GM12878 (cell line): ENCODE measurements around the gene CEACAM4. TPM values are rescaled to one million over a fixed set of nuclear protein-coding genes. Genes with fewer than 3 reads are reported as not detected.

ENCODE experiments used
- polyA plus RNA-seq, 11 experiments: library from polyadenylated mRNA; depleted of rRNA in 4 of 11; unstranded in 6 of 11; stranded (reverse) in 5 of 11; fragments of >200 nt; fragmentation: Nextera tagmentation in 4 of 11; fragmentation: Illumina TruSeq in 1 of 11; extraction: Ambion mirVana in 4 of 11; extraction: Trizol in 1 of 11; gene quantifications; 1 replicate in 1 of 11; 2 replicates in 10 of 11; pipeline versions ENCODE4 v1.2.1 to v1.2.3, GENCODE V29; 2011 to 2016; ENCODE audit warnings: inconsistent platforms in 2 of 11, missing spikeins in 2 of 11, low read depth in 1 of 11
- small RNA-seq: library from RNA; depleted of rRNA; stranded (forward); fragments of <200 nt; gene quantifications from one replicate; pipeline ENCODE3, GENCODE V24; 2014
- total RNA-seq, 4 experiments: library from RNA; depleted of rRNA in 3 of 4; stranded (reverse); fragments of >200 nt in 3 of 4; fragmentation: Illumina TruSeq in 1 of 4; extraction: Trizol in 1 of 4; gene quantifications; 2 replicates each; pipeline versions ENCODE4 v1.2.1 to v1.2.3, GENCODE V29; 2013 to 2021

CEACAM4 gene
- total and polyA plus RNA-seq, 10 of the 15 experiments (the other 5 are each of a cell fraction or from before 2014, with no cell fraction given): not detected

Small RNAs within 50 kb of the gene (small RNA-seq; reads per million reads assigned to genes)
- gene AC243960.4: not detected

Other genes starting within 250 kb of the CEACAM4 start
Only the 7 nearest of the 13 such genes appear.
- gene DMAC2, start 187.2 kb downstream of the CEACAM4 start, total RNA-seq (2014; rRNA removed): 43.1 and 43.2 TPM in 2 replicates
- gene DMAC2, start 187.2 kb downstream of the CEACAM4 start, total RNA-seq (2014; rRNA removed; fragmentation: Illumina TruSeq; extraction: Trizol): 30.4 and 35.3 TPM in 2 replicates
- gene DMAC2, start 187.2 kb downstream of the CEACAM4 start, total RNA-seq (2021): 45.6 and 48.3 TPM in 2 replicates
- gene DMAC2, start 187.2 kb downstream of the CEACAM4 start, polyA plus RNA-seq (2011; rRNA removed): 34.0 and 42.2 TPM in 2 replicates
- gene DMAC2, start 187.2 kb downstream of the CEACAM4 start, polyA plus RNA-seq (2014; fragmentation: Illumina TruSeq; extraction: Trizol): 17.9 and 38.1 TPM in 2 replicates
- 10 to 100 TPM; 10.8 to 14.8 TPM for gene DMAC2, start 187.2 kb downstream of the CEACAM4 start, polyA plus RNA-seq (2014; fragmentation: Nextera tagmentation; extraction: Ambion mirVana)
- gene DMAC2, start 187.2 kb downstream of the CEACAM4 start, polyA plus RNA-seq (2014; rRNA removed): 52.7 and 57.2 TPM in 2 replicates
- gene DMAC2, start 187.2 kb downstream of the CEACAM4 start, polyA plus RNA-seq (2016; fragmentation: Nextera tagmentation; extraction: Ambion mirVana): 10 to 100 TPM; 45.4 to 54.3 TPM
- not detected in 2 replicates for gene ERICH4, start 183.9 kb downstream of the CEACAM4 start, total RNA-seq (2014; rRNA removed)
- not detected in 2 replicates for gene ERICH4, start 183.9 kb downstream of the CEACAM4 start, total RNA-seq (2014; rRNA removed; fragmentation: Illumina TruSeq; extraction: Trizol)
- gene ERICH4, start 183.9 kb downstream of the CEACAM4 start, total RNA-seq (2021): not detected in 2 replicates
- not detected in 2 replicates for gene ERICH4, start 183.9 kb downstream of the CEACAM4 start, polyA plus RNA-seq (2011; rRNA removed)
- gene ERICH4, start 183.9 kb downstream of the CEACAM4 start, polyA plus RNA-seq (2014; fragmentation: Illumina TruSeq; extraction: Trizol): not detected in 2 replicates
- not detected for gene ERICH4, start 183.9 kb downstream of the CEACAM4 start, polyA plus RNA-seq (2014; fragmentation: Nextera tagmentation; extraction: Ambion mirVana)
- gene ERICH4, start 183.9 kb downstream of the CEACAM4 start, polyA plus RNA-seq (2014; rRNA removed): not detected in 2 replicates
- gene ERICH4, start 183.9 kb downstream of the CEACAM4 start, polyA plus RNA-seq (2016; fragmentation: Nextera tagmentation; extraction: Ambion mirVana): not detected
- 4.6 and 7.0 TPM in 2 replicates for gene CEACAM21, start 50.9 kb downstream of the CEACAM4 start, total RNA-seq (2014; rRNA removed)
- gene CEACAM21, start 50.9 kb downstream of the CEACAM4 start, total RNA-seq (2014; rRNA removed; fragmentation: Illumina TruSeq; extraction: Trizol): 5.4 and 7.2 TPM in 2 replicates
- 13.5 and 13.6 TPM in 2 replicates for gene CEACAM21, start 50.9 kb downstream of the CEACAM4 start, total RNA-seq (2021)
- gene CEACAM21, start 50.9 kb downstream of the CEACAM4 start, polyA plus RNA-seq (2011; rRNA removed): 1.4 and 2.7 TPM in 2 replicates
- gene CEACAM21, start 50.9 kb downstream of the CEACAM4 start, polyA plus RNA-seq (2014; fragmentation: Illumina TruSeq; extraction: Trizol): 5.0 and 9.0 TPM in 2 replicates
- gene CEACAM21, start 50.9 kb downstream of the CEACAM4 start, polyA plus RNA-seq (2014; fragmentation: Nextera tagmentation; extraction: Ambion mirVana): 1 to 10 TPM in 1 of 2 experiments, under 1 TPM in 1; 0.87 to 1.0 TPM
- gene CEACAM21, start 50.9 kb downstream of the CEACAM4 start, polyA plus RNA-seq (2014; rRNA removed): 10.0 and 12.4 TPM in 2 replicates
- 10 to 100 TPM; 12.1 to 12.5 TPM for gene CEACAM21, start 50.9 kb downstream of the CEACAM4 start, polyA plus RNA-seq (2016; fragmentation: Nextera tagmentation; extraction: Ambion mirVana)
- not detected in 2 replicates for gene CEACAM7, start 61.2 kb upstream of the CEACAM4 start, total RNA-seq (2014; rRNA removed)
- not detected in 2 replicates for gene CEACAM7, start 61.2 kb upstream of the CEACAM4 start, total RNA-seq (2014; rRNA removed; fragmentation: Illumina TruSeq; extraction: Trizol)
- gene CEACAM7, start 61.2 kb upstream of the CEACAM4 start, total RNA-seq (2021): not detected in 2 replicates
- gene CEACAM7, start 61.2 kb upstream of the CEACAM4 start, polyA plus RNA-seq (2011; rRNA removed): not detected in 2 replicates
- not detected in 2 replicates for gene CEACAM7, start 61.2 kb upstream of the CEACAM4 start, polyA plus RNA-seq (2014; fragmentation: Illumina TruSeq; extraction: Trizol)
- not detected for gene CEACAM7, start 61.2 kb upstream of the CEACAM4 start, polyA plus RNA-seq (2014; fragmentation: Nextera tagmentation; extraction: Ambion mirVana)
- not detected in 2 replicates for gene CEACAM7, start 61.2 kb upstream of the CEACAM4 start, polyA plus RNA-seq (2014; rRNA removed)
- gene CEACAM7, start 61.2 kb upstream of the CEACAM4 start, polyA plus RNA-seq (2016; fragmentation: Nextera tagmentation; extraction: Ambion mirVana): not detected
- not detected in 2 replicates for gene CEACAM5, start 81.6 kb upstream of the CEACAM4 start, total RNA-seq (2014; rRNA removed)
- gene CEACAM5, start 81.6 kb upstream of the CEACAM4 start, total RNA-seq (2014; rRNA removed; fragmentation: Illumina TruSeq; extraction: Trizol): not detected in 2 replicates
- 0.38 and 0.88 TPM in 2 replicates for gene CEACAM5, start 81.6 kb upstream of the CEACAM4 start, total RNA-seq (2021)
- gene CEACAM5, start 81.6 kb upstream of the CEACAM4 start, polyA plus RNA-seq (2011; rRNA removed): not detected in 2 replicates
- gene CEACAM5, start 81.6 kb upstream of the CEACAM4 start, polyA plus RNA-seq (2014; fragmentation: Illumina TruSeq; extraction: Trizol): not detected in 2 replicates
- not detected for gene CEACAM5, start 81.6 kb upstream of the CEACAM4 start, polyA plus RNA-seq (2014; fragmentation: Nextera tagmentation; extraction: Ambion mirVana)
- not detected in 2 replicates for gene CEACAM5, start 81.6 kb upstream of the CEACAM4 start, polyA plus RNA-seq (2014; rRNA removed)
- not detected for gene CEACAM5, start 81.6 kb upstream of the CEACAM4 start, polyA plus RNA-seq (2016; fragmentation: Nextera tagmentation; extraction: Ambion mirVana)
- gene CEACAM6, start 128.5 kb upstream of the CEACAM4 start, total RNA-seq (2014; rRNA removed): not detected in 2 replicates
- not detected in 2 replicates for gene CEACAM6, start 128.5 kb upstream of the CEACAM4 start, total RNA-seq (2014; rRNA removed; fragmentation: Illumina TruSeq; extraction: Trizol)
- 0.26 and 0.27 TPM in 2 replicates for gene CEACAM6, start 128.5 kb upstream of the CEACAM4 start, total RNA-seq (2021)
- not detected in 2 replicates for gene CEACAM6, start 128.5 kb upstream of the CEACAM4 start, polyA plus RNA-seq (2011; rRNA removed)
- not detected in 2 replicates for gene CEACAM6, start 128.5 kb upstream of the CEACAM4 start, polyA plus RNA-seq (2014; fragmentation: Illumina TruSeq; extraction: Trizol)
- not detected for gene CEACAM6, start 128.5 kb upstream of the CEACAM4 start, polyA plus RNA-seq (2014; fragmentation: Nextera tagmentation; extraction: Ambion mirVana)
- not detected in 2 replicates for gene CEACAM6, start 128.5 kb upstream of the CEACAM4 start, polyA plus RNA-seq (2014; rRNA removed)
- gene CEACAM6, start 128.5 kb upstream of the CEACAM4 start, polyA plus RNA-seq (2016; fragmentation: Nextera tagmentation; extraction: Ambion mirVana): not detected
- gene CEACAM3, start 169.5 kb upstream of the CEACAM4 start, total RNA-seq (2014; rRNA removed): not detected in 2 replicates
- not detected in 2 replicates for gene CEACAM3, start 169.5 kb upstream of the CEACAM4 start, total RNA-seq (2014; rRNA removed; fragmentation: Illumina TruSeq; extraction: Trizol)
- not detected in 2 replicates for gene CEACAM3, start 169.5 kb upstream of the CEACAM4 start, total RNA-seq (2021)
- not detected in 2 replicates for gene CEACAM3, start 169.5 kb upstream of the CEACAM4 start, polyA plus RNA-seq (2011; rRNA removed)
- not detected in 2 replicates for gene CEACAM3, start 169.5 kb upstream of the CEACAM4 start, polyA plus RNA-seq (2014; fragmentation: Illumina TruSeq; extraction: Trizol)
- not detected for gene CEACAM3, start 169.5 kb upstream of the CEACAM4 start, polyA plus RNA-seq (2014; fragmentation: Nextera tagmentation; extraction: Ambion mirVana)
- not detected in 2 replicates for gene CEACAM3, start 169.5 kb upstream of the CEACAM4 start, polyA plus RNA-seq (2014; rRNA removed)
- not detected for gene CEACAM3, start 169.5 kb upstream of the CEACAM4 start, polyA plus RNA-seq (2016; fragmentation: Nextera tagmentation; extraction: Ambion mirVana)